HepG2 (cell line): Measurements from ENCODE around the gene NACAD. TPM values are rescaled to one million over a fixed set of nuclear protein-coding genes. Genes with fewer than 3 reads are reported as not detected.
"Not testable (repeated sequence)": the region's sequence is repeated elsewhere in the genome, so short reads cannot be mapped to it uniquely, and the experiment has no call there.

Experiments used
- ATAC-seq: fragments of 200-7000 bp; cut with Tn5 transposase; 3 replicates; pipeline ENCODE4 v1.9.1; 2020; ENCODE audit warnings: mild to moderate bottlenecking, moderate library complexity
- BruUV-seq: library from RNA; stranded (reverse); fragments of 400-500 nt; replicated peaks from 2 replicates; lab custom pipeline; 2021; lab: Mats Ljungman, UMichigan
- CTCF ChIA-PET: fragments of 300-600 bp; formaldehyde crosslinking; extraction: SDS; loops from one replicate; lab custom pipeline; 2021; ENCODE audit warnings: low total read pairs, inconsistent platforms, low intra/inter-chr PET ratio; lab: Yijun Ruan, JAX
- POLR2A ChIA-PET: fragments of 350-600 bp; sonication (Branson Sonifier 250); formaldehyde crosslinking; loops from one replicate; lab custom pipeline; 2020; ENCODE audit warnings: antibody characterized with exemption, inconsistent platforms; lab: Yijun Ruan, JAX
- DNase-seq: peaks from one replicate; pipeline ENCODE4 v3.0.0-alpha.2; 2015; ENCODE audit warnings: low spot score
- FAIRE-seq: peaks from 3 replicates; lab custom pipeline; 2011; peaks lifted over from hg19 to GRCh38; lab: Jason Lieb, UNC
- H2AFZ ChIP-seq: one replicate; pipeline ENCODE4 v1.6.1; 2011; ENCODE audit warnings: low read length, inconsistent platforms
- H3K27ac ChIP-seq: fragments of 300-600 bp; 3 replicates; pipeline ENCODE4 v1.8.0; 2011; ENCODE audit warnings: mixed run types, mild to moderate bottlenecking, mixed read lengths, low read length, inconsistent platforms; ENCODE audit not compliant: insufficient read depth; ENCODE audit errors: extremely low read length
- H3K27me3 ChIP-seq, 2 experiments: fragments of 200-600 bp in 1 of 2; 2 replicates in 1 of 2; 3 replicates in 1 of 2; pipeline versions ENCODE4 v1.6.0 to v1.8.0; 2011; ENCODE audit warnings: low read length in 2 of 2, mild to moderate bottlenecking in 2 of 2, moderate library complexity in 2 of 2, inconsistent platforms in 1 of 2; ENCODE audit not compliant: insufficient read depth in 2 of 2, control insufficient read depth in 1 of 2
- H3K36me3 ChIP-seq, 2 experiments: fragments of 200-600 bp in 1 of 2; replicated peaks in 1 of 2; 2 replicates in 1 of 2; 3 replicates in 1 of 2; pipeline versions ENCODE4 v1.5.1 to v1.8.0; 2011; ENCODE audit warnings: low read length in 2 of 2, inconsistent platforms in 1 of 2; ENCODE audit not compliant: insufficient read depth in 2 of 2, control insufficient read depth in 1 of 2
- H3K4me1 ChIP-seq: 2 replicates; pipeline ENCODE4 v1.5.1; 2012; ENCODE audit warnings: low read length, inconsistent platforms; ENCODE audit not compliant: insufficient read depth
- H3K4me2 ChIP-seq: 2 replicates; pipeline ENCODE4 v1.6.0; 2011; ENCODE audit warnings: low read depth, low read length, inconsistent platforms
- H3K4me3 ChIP-seq, 3 experiments: fragments of 200-600 bp in 1 of 3; sonication (generic), shearing (Covaris generic) in 1 of 3; replicated peaks in 1 of 3; 2 replicates each; pipeline ENCODE4 v1.5.1; 2011 to 2016; ENCODE audit warnings: low read length in 3 of 3, inconsistent platforms in 2 of 3, low read depth in 2 of 3, mild to moderate bottlenecking in 2 of 3, control low read depth in 1 of 3, mixed read lengths in 1 of 3; ENCODE audit not compliant: insufficient read depth in 1 of 3
- H3K79me2 ChIP-seq: one replicate; pipeline ENCODE4 v1.6.1; 2011; ENCODE audit warnings: low read length, inconsistent platforms; ENCODE audit not compliant: insufficient read depth
- H3K9ac ChIP-seq: 2 replicates; pipeline ENCODE4 v1.6.0; 2011; ENCODE audit warnings: mild to moderate bottlenecking, low read depth, low read length, inconsistent platforms; ENCODE audit not compliant: insufficient read depth
- H3K9me3 ChIP-seq: 2 replicates; pipeline ENCODE4 v1.5.1; 2012; ENCODE audit warnings: mild to moderate bottlenecking, low read length
- H4K20me1 ChIP-seq: 2 replicates; pipeline ENCODE4 v1.6.0; 2011; ENCODE audit warnings: inconsistent platforms, mild to moderate bottlenecking, low read length, moderate library complexity; ENCODE audit not compliant: insufficient read depth
- CBX2 ChIP-seq, 2 experiments: fragments of 200-600 bp in 1 of 2; sonication (generic); formaldehyde crosslinking in 1 of 2; IDR thresholded peaks; 2 replicates each; pipeline versions ENCODE4 v1.7.0 to v1.8.1; 2018 to 2022; ENCODE audit warnings: low read depth in 2 of 2, low read length in 1 of 2, mild to moderate bottlenecking in 1 of 2, missing genetic modification reagents in 1 of 2
- CHD4 ChIP-seq: fragments of 200-600 bp; sonication (generic); IDR thresholded peaks from 2 replicates; pipeline ENCODE4 v1.7.0; 2017; ENCODE audit warnings: mild to moderate bottlenecking, low read length, borderline replicate concordance
- ERF ChIP-seq: IDR thresholded peaks from 2 replicates; pipeline ENCODE4 v1.6.1; 2018; ENCODE audit warnings: missing biosample characterization, missing genetic modification reagents
- JDP2 ChIP-seq: sonication (generic); formaldehyde crosslinking; IDR thresholded peaks from 2 replicates; pipeline ENCODE4 v1.8.1; 2022; ENCODE audit warnings: missing genetic modification reagents, borderline replicate concordance
- MAFF ChIP-seq: IDR thresholded peaks from 2 replicates; pipeline ENCODE4 v1.6.1; 2011; ENCODE audit warnings: low read depth, low read length, improper control_type of control experiment
- MAFK ChIP-seq, 2 experiments: IDR thresholded peaks in 1 of 2; conservative IDR thresholded peaks in 1 of 2; 2 replicates each; pipeline ENCODE4 v1.6.1; 2011; ENCODE audit warnings: improper control_type of control experiment in 2 of 2, low read length in 2 of 2
- ZNF329 ChIP-seq: sonication (generic); formaldehyde crosslinking; IDR thresholded peaks from 2 replicates; pipeline ENCODE4 v1.9.0; 2021; ENCODE audit warnings: low read depth, mild to moderate bottlenecking, missing genetic modification reagents
- ZNF556 ChIP-seq: sonication (generic); formaldehyde crosslinking; IDR thresholded peaks from 2 replicates; pipeline ENCODE4 v1.4.0; 2020; ENCODE audit warnings: mild to moderate bottlenecking, missing genetic modification reagents, borderline replicate concordance
- ZNF652 ChIP-seq: IDR thresholded peaks from 2 replicates; pipeline ENCODE4 v1.6.1; 2016; ENCODE audit warnings: low read depth, borderline replicate concordance
- ZNF7 ChIP-seq: IDR thresholded peaks from 2 replicates; pipeline ENCODE4 v1.6.1; 2016; ENCODE audit warnings: missing biosample characterization, missing genetic modification reagents
- WGBS: methylation state at CpG from one replicate; pipeline ENCODE4 v1.1.6; 2017; ENCODE audit warnings: low lambda C conversion rate; 5-methylcytosine and 5-hydroxymethylcytosine counted together
- in situ Hi-C: cut with HindIII; loops from 2 replicates; pipeline ENCODE4 v1.10.0; 2017; ENCODE audit warnings: low pct_unique_long_range_greater_than_20kb; ENCODE audit not compliant: extremely low pct_ligation_motif_present
- intact Hi-C: fragments of 100-400 bp; cut with micrococcal nuclease; formaldehyde crosslinking; loops from one replicate; pipeline ENCODE4 v1.10.0; 2022; ENCODE audit not compliant: unreplicated experiment
- polyA plus RNA-seq, 8 experiments: library from polyadenylated mRNA; depleted of rRNA in 3 of 8; stranded (reverse) in 7 of 8; unstranded in 1 of 8; fragments of >200 nt; fragmentation: Illumina TruSeq in 4 of 8; extraction: Trizol in 4 of 8; gene quantifications; 2 replicates each; pipeline versions ENCODE4 v1.2.1 to v1.2.3, GENCODE V29; 2011 to 2016; ENCODE audit warnings: low read depth in 4 of 8, missing spikeins in 1 of 8, mixed read lengths in 1 of 8; ENCODE audit not compliant: insufficient read depth in 1 of 8
- total RNA-seq, 5 experiments: library from RNA; depleted of rRNA; stranded (reverse); fragments of >200 nt; fragmentation: Illumina TruSeq; extraction: Trizol; gene quantifications; 2 replicates each; pipeline ENCODE4 v1.2.3, GENCODE V29; 2016; ENCODE audit warnings: low read depth in 1 of 5
- TF ChIP-seq, protein P1 (sequence below): sonication (generic); formaldehyde crosslinking; IDR thresholded peaks from 2 replicates; pipeline ENCODE4 v1.4.0; 2020; ENCODE audit warnings: mild to moderate bottlenecking, missing genetic modification reagents
- TF ChIP-seq, protein P2 (sequence below): sonication (generic); formaldehyde crosslinking; IDR thresholded peaks from 2 replicates; pipeline ENCODE4 v1.4.0; 2020; ENCODE audit warnings: mild to moderate bottlenecking, missing genetic modification reagents

The NACAD gene
- total and polyA plus RNA-seq, 2 of the 13 experiments (the other 11 are each of a cell fraction or from before 2014, with no cell fraction given): 0.04 TPM; not detected in 1

DNA sequence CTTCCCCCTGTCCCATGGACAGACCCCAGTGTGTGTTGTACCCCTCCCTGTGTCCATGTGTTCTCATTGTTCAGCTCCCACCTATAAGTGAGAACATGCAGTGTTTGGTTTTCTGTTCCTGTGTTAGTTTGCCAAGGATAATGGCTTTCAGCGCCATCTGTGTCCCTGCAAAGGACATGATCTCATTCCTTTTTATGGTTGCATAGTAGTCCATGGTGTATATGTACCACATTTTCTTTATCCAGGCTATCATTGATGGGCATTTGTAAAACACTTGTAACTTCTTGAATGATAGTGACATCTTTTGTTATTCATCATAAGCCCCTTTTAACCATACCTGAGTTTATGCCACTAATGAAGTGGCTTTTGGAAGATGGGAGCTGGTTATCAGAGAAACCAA, 25.5 kb upstream of the NACAD start:
- H2AFZ ChIP-seq, H3K4me2 ChIP-seq, H3K27ac ChIP-seq, H3K36me3 ChIP-seq, BruUV-seq, H4K20me1 ChIP-seq, CTCF ChIA-PET, FAIRE-seq, DNase-seq, POLR2A ChIA-PET, in situ Hi-C loops, H3K27me3 ChIP-seq, H3K9ac ChIP-seq, H3K9me3 ChIP-seq, H3K4me3 ChIP-seq, ATAC-seq: not testable (repeated sequence)
- H3K4me1 ChIP-seq: peaks cover 30% of the 10 kb centered on the region
- peaks cover 20% of the 10 kb centered on the region for H3K79me2 ChIP-seq
- WGBS: 45% methylated on average over 1 of the region's 1 CpG
- TF ChIP-seq ZNF7 (CRISPR knock-in tag): peak; percentile 59; the same call in 1 of the 2 replicates
- intact Hi-C loops: loop anchor here (5.0 kb wide), 1 partner anchor 112 kb away; the partner anchor contains the start of gene CCM2

DNA sequence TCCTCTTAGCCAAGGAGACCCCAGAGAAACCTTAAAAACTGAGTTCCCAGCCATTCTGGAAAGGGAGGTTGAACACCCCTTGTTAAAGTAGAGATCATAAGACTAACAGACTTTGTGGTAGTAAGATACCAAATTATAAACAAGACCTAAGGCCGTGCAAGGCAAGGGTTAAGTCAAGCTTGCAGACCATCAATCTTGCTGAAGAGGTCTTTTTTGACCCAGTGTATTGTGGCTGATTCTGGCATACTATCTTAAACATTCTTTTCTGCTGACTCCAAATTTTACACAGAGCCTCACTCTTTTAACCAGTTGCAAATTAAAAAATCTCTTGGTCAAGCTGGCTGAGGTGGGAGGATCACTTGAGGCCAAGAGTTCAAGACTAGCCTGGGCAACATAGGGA, 23.9 kb upstream of the NACAD start:
- no TSS peak for BruUV-seq
- no peak for DNase-seq
- Histone ChIP-seq H4K20me1 (peaks cover 14% of the 10 kb centered on the region), H3K27ac (peak overlapping the region; percentile 94), H3K27me3 (no peaks in the 10 kb centered on the region; a peak in 1 of 5 replicates), H3K4me3 (peak overlapping the region in 2 of 3 experiments; percentile 74 to 97; a peak in 4 of 6 replicates), H3K4me2 (peak overlapping the region; percentile 75), H3K9me3 (no peaks in the 10 kb centered on the region), H3K79me2 (peaks cover 36% of the 10 kb centered on the region), H3K9ac (peak overlapping the region; percentile 97; the same call in 1 of the 2 replicates), H3K4me1 (peaks cover 46% of the 10 kb centered on the region), H3K36me3 (peaks cover 9 to 17% of the 10 kb centered on the region in 2 experiments), H2AFZ (no peak overlapping the region)
- ChIA-PET POLR2A (interaction anchor here (1.1 to 2.2 kb wide), 7 partner anchors 26 to 507 kb away, joined by 3 to 34 read pairs (median 6); partner anchors contain the start of genes CCM2, OGDH and PURB), CTCF (no interaction called here)
- in situ Hi-C loops (no loop called here), intact Hi-C loops (loop anchor here (5.0 kb wide), 1 partner anchor 110 kb away; the partner anchor contains the start of gene CCM2)
- 93% methylated on average over 1 of the region's 1 CpG for WGBS
- FAIRE-seq: no peak
- ATAC-seq: no peak
- TF ChIP-seq ZNF329 (CRISPR knock-in tag): no peak
- TF ChIP-seq ZNF556 (CRISPR knock-in tag): no peak
- TF ChIP-seq MAFK (conservative IDR thresholded peaks at IDR 0.05 in 1 of 2, IDR thresholded peaks at IDR 0.05 in 1 of 2; ENCODE audit: low read length in 2 of 2): peak; percentile 44 to 66
- TF ChIP-seq, protein P1, sequence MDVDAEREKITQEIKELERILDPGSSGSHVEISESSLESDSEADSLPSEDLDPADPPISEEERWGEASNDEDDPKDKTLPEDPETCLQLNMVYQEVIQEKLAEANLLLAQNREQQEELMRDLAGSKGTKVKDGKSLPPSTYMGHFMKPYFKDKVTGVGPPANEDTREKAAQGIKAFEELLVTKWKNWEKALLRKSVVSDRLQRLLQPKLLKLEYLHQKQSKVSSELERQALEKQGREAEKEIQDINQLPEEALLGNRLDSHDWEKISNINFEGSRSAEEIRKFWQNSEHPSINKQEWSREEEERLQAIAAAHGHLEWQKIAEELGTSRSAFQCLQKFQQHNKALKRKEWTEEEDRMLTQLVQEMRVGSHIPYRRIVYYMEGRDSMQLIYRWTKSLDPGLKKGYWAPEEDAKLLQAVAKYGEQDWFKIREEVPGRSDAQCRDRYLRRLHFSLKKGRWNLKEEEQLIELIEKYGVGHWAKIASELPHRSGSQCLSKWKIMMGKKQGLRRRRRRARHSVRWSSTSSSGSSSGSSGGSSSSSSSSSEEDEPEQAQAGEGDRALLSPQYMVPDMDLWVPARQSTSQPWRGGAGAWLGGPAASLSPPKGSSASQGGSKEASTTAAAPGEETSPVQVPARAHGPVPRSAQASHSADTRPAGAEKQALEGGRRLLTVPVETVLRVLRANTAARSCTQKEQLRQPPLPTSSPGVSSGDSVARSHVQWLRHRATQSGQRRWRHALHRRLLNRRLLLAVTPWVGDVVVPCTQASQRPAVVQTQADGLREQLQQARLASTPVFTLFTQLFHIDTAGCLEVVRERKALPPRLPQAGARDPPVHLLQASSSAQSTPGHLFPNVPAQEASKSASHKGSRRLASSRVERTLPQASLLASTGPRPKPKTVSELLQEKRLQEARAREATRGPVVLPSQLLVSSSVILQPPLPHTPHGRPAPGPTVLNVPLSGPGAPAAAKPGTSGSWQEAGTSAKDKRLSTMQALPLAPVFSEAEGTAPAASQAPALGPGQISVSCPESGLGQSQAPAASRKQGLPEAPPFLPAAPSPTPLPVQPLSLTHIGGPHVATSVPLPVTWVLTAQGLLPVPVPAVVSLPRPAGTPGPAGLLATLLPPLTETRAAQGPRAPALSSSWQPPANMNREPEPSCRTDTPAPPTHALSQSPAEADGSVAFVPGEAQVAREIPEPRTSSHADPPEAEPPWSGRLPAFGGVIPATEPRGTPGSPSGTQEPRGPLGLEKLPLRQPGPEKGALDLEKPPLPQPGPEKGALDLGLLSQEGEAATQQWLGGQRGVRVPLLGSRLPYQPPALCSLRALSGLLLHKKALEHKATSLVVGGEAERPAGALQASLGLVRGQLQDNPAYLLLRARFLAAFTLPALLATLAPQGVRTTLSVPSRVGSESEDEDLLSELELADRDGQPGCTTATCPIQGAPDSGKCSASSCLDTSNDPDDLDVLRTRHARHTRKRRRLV (CRISPR knock-in tag): no peak
- TF ChIP-seq JDP2 (CRISPR knock-in tag): no peak
- TF ChIP-seq ZNF652 (CRISPR knock-in tag): peak; percentile 80
- TF ChIP-seq, protein P2, sequence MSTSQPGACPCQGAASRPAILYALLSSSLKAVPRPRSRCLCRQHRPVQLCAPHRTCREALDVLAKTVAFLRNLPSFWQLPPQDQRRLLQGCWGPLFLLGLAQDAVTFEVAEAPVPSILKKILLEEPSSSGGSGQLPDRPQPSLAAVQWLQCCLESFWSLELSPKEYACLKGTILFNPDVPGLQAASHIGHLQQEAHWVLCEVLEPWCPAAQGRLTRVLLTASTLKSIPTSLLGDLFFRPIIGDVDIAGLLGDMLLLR (CRISPR knock-in tag): no peak
- no peak for TF ChIP-seq CBX2 (IDR thresholded peaks at IDR 0.05; ENCODE audit: low read depth, low read length)
- no peak for TF ChIP-seq CBX2 (CRISPR knock-in tag; IDR thresholded peaks at IDR 0.05; ENCODE audit: low read depth)
- TF ChIP-seq ERF (CRISPR knock-in tag): no peak
- peak; percentile 6; the same call in 1 of the 2 replicates for TF ChIP-seq CHD4
- TF ChIP-seq MAFF: peak; percentile 55; the same call in 1 of the 2 replicates
